ENCODE results near the gene CASP8AP2.
"Not testable (repeated sequence)": the region's sequence is repeated elsewhere in the genome, so short reads cannot be mapped to it uniquely, and the experiment has no call there.

Gene CASP8AP2

DNA sequence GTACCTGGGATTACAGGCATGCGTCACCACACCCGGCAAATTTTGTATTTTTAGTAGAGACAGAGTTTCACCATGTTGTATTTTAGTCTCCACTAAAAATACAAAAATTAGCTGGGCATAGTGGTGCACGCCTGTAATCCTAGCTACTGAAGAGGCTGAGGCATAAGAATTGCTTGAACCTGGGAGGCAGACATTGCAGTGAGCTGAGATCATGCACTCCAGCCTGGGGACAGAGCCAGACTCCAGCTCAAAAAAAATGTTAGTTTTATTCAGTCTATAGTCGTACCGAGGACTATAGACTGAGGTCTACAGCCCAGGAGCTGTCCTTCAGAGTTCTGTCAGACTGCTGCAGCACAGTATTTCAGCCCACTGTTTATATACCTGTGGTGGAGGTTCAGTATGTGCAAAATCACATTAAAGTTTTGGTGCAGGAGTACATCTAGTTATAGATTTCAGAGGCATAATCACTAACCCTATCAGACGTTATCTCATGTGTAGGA is 3.6 kb upstream of the CASP8AP2 start:
- no peak for DNase-seq

DNA sequence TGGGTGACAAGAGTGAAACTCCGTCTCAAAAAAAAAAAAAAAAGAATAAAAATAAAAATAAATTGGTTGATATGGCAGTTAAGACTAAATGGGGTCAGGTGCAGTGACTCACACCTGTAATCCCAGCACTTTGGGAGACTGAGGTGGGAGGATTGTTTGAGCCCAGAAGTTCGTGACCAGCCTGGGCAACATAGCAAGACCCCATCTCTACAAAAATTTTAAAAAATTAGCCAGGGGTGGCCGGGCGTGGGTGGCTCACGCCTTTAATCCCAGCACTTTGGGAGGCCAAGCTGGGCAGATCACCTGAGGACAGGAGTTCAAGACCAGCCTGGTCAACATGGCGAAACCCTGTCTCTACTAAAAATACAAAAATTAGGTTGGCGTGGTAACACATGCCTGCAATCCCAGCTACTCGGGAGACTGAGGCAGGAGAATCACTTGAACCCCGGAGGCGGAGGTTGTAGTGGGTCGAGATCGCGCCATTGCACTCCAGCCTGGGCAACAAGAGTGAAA is 1.1 kb upstream of the CASP8AP2 start:
- not testable (repeated sequence) for DNase-seq

- DNase-seq, result no peak
These were observed 650 bp upstream of the CASP8AP2 start for GRCh38 chr6:89828988-89829471.

- DNase-seq, result peak in 1 of 2 experiments; percentile 41
These were observed 610 bp downstream of the CASP8AP2 start for GRCh38 chr6:89830170-89830809.

DNA sequence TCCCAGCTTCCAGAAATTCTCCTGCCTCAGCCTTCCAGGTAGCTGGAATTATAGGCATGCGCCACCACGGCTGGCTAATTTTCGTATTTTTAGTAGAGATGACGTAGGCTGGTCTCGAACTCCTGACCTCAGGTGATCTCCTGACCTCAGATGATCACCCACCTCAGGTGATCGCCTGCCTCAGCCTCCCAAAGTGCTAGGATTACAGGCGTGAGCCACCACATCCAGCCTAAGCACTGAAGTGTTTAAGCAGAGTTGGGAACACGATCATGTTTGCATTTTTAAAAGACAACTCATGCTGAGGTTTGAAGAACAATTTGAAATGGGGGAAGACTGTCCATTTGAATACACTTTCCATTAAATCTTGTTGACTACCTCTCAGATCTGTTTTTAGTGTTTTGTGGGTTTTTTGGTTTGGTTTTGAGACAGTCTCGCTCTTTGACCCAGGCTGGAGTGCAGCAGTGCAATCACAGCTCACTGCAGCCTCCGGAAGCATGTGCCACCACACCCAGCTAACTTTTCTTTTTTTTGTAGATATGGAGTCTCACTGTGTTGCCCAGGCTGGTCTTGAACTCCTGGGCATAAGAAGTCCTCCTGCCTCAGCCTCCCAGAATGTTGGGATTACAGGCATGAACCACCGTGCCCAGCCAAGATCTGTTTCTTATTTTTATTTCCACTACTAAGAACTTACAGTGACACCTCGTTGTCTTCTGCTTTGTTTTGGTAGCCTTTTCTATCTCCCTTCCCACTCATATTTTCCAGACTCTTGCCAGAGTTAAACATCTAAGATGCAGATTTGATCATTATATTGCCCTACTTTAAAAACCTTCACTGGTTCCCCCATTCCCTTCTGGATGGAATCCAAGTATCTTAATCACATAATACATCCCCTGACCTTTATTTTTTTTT is 5.5 kb downstream of the CASP8AP2 start:
- DNase-seq, result no peak

- DNase-seq, result no peak
These were observed 7.1 kb downstream of the CASP8AP2 start for GRCh38 chr6:89836639-89837222.

DNA sequence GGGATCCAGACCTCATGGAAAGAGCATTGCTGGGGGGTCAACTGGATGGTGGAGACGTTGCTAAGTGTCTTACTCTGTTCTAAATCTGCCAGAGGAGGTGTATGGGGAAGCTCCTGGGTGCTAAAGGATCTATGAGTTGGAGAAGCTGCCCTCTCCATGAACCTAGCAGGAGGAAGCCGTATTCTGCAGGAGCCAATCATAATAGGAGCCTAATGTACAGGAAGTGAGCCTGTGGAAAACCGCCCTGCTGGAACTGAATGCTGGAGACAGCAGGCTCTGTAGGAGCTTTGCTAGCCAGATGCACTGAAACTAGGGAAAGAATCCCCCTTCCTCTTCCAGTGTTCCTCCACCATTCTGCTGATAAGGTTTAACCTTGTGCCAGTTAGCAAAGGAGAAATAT is 10.9 kb downstream of the CASP8AP2 start:
- DNase-seq, result no peak

- no peak for DNase-seq
These were observed 12.5 kb downstream of the CASP8AP2 start for GRCh38 chr6:89842228-89842627.

DNA sequence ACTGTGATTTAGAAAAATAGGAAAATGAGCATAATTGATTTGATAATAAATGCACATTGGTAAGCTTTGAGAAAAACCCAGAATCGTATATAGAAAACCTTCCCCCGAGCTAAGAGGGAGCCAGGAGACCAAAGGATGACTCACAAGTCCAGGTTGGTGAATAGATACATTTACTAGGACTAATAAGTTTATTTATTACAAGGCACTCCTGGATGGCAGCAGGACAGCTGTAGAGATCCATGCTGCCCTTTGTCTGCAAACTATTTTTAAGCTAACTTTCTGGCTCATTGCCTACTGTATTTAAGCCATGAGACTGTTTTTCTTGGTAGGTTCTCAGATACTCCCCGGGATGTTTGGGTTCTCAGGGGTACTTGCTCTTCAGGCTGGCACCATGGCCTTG is 13.4 kb downstream of the CASP8AP2 start:
- DNase-seq, result no peak

GRCh38 chr6:89847513-89847912 is 17.8 kb downstream of the CASP8AP2 start:
- not testable (repeated sequence) for DNase-seq

GRCh38 chr6:89853068-89853467 is 23.4 kb downstream of the CASP8AP2 start:
- DNase-seq, result no peak

DNA sequence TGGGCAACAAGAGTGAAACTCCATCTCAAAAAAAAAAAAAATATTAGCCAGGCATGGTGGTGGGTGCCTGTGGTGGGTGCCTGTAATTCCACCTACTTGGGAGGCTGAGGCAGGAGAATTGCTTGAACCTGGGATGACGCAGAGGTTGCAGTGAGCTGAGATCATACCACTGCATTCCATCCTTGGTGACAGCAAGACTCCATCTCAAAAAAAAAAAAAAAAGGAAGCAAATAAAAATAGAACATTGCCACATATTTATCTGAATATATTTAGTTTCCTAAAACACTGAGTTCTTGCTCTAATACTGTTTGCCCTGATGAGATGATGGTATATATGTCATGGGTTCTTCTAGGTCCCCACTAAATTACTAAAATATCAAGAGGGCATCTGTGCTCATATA is 28.4 kb downstream of the CASP8AP2 start:
- DNase-seq, result no peak

DNA sequence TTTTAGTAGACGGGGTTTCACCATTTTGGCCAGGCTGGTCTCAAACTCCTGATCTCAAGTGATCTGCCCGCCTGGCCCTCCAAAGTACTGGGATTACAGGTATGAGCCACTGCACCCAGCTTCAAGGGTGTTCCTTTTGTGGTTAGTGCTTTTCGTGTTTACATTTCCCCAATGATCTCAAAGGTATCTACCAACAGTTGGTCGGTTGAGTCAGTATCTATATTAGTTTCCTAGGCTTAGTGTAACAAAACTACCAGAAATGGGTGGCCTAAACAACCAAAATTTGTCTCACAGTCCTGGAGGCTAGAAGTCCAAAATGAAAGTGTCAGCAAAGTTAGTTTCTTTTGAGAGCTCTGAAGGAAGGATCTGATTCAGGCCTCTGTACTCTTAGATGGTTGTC is 30.1 kb downstream of the CASP8AP2 start:
- DNase-seq, result no peak

GRCh38 chr6:89862273-89862672 is 32.6 kb downstream of the CASP8AP2 start:
- no peak for DNase-seq

DNA sequence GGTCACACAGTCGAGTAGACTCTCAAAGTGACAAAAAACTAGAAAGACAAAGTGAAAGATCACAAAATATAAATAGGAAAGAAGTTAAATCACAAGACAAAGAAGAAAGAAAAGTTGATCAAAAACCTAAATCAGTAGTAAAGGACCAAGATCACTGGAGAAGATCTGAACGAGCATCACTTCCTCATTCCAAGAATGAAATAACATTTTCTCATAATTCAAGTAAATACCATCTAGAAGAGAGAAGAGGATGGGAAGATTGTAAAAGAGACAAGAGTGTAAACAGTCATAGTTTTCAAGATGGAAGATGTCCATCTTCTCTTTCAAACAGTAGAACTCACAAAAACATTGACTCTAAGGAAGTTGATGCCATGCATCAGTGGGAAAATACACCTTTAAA is 33.0 kb downstream of the CASP8AP2 start:
- no peak for DNase-seq

- DNase-seq, result no peak
These were observed 36.5 kb downstream of the CASP8AP2 start for GRCh38 chr6:89866024-89866678.

DNA sequence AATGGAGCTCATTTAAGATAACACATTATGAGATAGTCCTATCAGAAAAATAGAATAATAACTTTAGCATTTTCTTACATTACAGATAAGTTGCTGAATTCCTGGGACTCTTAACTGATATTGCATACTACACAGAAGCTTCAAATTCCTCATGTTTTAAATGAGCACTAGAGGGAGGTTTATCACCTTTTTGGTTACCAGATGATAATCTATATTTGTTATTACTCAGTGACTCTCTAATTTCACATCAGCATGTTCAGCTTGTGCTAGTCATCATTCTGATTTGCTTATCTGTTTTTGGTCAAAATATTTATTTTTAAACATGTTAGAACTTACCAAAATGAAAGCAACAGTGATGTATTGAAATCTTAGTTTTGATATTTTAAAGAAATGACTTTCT is 44.0 kb downstream of the CASP8AP2 start:
- DNase-seq, result no peak

DNA sequence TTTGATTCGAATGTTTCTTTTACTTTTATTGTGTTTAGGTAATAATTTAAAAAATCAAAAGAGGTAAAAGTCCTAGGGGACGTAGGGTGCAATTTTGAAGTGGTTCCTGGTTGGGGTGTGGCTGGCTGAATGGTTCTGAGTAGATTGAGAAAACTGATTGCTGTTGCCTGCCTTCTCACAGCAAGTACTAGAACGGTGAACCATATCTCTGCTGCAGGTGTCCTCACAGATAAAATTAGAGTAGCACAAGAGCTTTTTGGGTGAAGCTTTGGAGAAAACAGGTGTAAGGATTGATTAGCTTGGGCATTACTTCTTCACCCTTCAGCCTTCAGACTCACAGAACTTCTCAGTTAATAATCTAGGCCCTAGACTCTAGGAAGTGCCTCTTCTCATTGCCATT is 44.8 kb downstream of the CASP8AP2 start:
- no peak for DNase-seq

DNA sequence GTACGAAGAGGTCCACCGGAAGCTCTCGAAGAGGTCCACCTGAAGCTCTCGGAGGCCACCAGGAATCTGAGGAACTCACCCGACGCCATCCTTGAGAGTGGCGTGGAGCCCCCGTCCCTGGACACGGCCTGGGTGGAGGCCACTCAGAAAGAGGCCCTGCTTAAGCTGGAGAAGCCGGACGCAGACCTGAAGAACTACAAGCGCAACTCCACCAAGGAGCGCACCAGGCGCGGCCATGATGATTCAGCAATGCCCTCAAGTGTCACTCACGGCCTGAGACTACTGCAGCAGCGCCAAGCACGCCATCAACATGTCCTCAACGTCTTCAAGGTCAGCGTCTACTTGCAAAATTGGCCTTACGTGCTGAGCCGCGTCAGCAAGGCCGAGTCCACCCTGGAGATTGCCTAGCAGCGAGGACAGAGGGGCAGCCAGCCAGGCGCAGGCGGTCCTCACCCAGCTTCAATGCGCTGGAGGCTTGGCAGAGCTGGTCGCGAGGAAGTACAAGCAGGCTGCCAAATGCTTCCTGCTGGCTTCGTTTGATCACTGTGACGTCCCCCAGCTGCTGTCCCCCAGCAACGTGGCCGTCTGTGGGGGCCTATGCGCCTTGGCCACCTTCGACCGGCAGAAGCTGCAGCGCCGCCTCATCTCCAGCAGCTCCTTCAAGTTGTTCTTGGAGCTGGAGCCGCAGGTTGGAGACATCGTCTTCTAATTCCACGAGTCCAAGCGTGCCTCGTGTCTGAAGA is 56.9 kb downstream of the CASP8AP2 start:
- DNase-seq, result no peak

GRCh38 chr6:89887452-89888137 is 57.9 kb downstream of the CASP8AP2 start:
- no peak for DNase-seq

- no peak for DNase-seq
These were observed 58.4 kb downstream of the CASP8AP2 start for GRCh38 chr6:89888138-89888514.

- no peak for DNase-seq
These were observed 59.2 kb downstream of the CASP8AP2 start for GRCh38 chr6:89888871-89889270.

Data from NCI-H524 (cell line).